ENCODE results near the gene HOXC4.
"Not testable (repeated sequence)": the region's sequence is repeated elsewhere in the genome, so short reads cannot be mapped to it uniquely, and the experiment has no call there.

The HOXC4 gene

GRCh38 chr12:54082397-54082892 lies 28.8 kb downstream of the HOXC4 start:
- FAIRE-seq: no peak
- DNase-seq (ENCODE audit: insufficient read length, low spot score): no peak
- TF ChIP-seq CTCF (IDR thresholded peaks at IDR 0.05; ENCODE audit: insufficient read depth, missing control alignments): no peak

- not testable (repeated sequence) for DNase-seq (ENCODE audit: insufficient read length, low spot score); FAIRE-seq
Observed at GRCh38 chr12:54088011-54088410, 34.4 kb downstream of the HOXC4 start.

GRCh38 chr12:54089465-54089864 lies 35.8 kb downstream of the HOXC4 start:
- not testable (repeated sequence) for DNase-seq (ENCODE audit: insufficient read length, low spot score); FAIRE-seq

GRCh38 chr12:54090312-54090711 lies 36.7 kb downstream of the HOXC4 start:
- not testable (repeated sequence) for FAIRE-seq; DNase-seq (ENCODE audit: insufficient read length, low spot score)

- not testable (repeated sequence) for DNase-seq (ENCODE audit: insufficient read length, low spot score); FAIRE-seq
Observed at GRCh38 chr12:54092943-54093342, 39.3 kb downstream of the HOXC4 start.

- not testable (repeated sequence) for DNase-seq (ENCODE audit: insufficient read length, low spot score); FAIRE-seq
Observed at GRCh38 chr12:54095928-54096327, 42.3 kb downstream of the HOXC4 start.

- not testable (repeated sequence) for FAIRE-seq
Observed at GRCh38 chr12:54098644-54099043, 45.0 kb downstream of the HOXC4 start.

GRCh38 chr12:54100588-54100987 lies 47.0 kb downstream of the HOXC4 start:
- not testable (repeated sequence) for DNase-seq (ENCODE audit: insufficient read length, low spot score); FAIRE-seq

More at GRCh38 chr12:54098644-54099043, 45.0 kb downstream of the HOXC4 start:
- DNase-seq (ENCODE audit: insufficient read length, low spot score): not testable (repeated sequence)

- FAIRE-seq; DNase-seq (ENCODE audit: insufficient read length, low spot score): not testable (repeated sequence)
Observed at GRCh38 chr12:54102223-54102622, 48.6 kb downstream of the HOXC4 start.

GRCh38 chr12:54103827-54104226 lies 50.2 kb downstream of the HOXC4 start:
- not testable (repeated sequence) for FAIRE-seq

More at GRCh38 chr12:54103827-54104226, 50.2 kb downstream of the HOXC4 start:
- DNase-seq (ENCODE audit: insufficient read length, low spot score): not testable (repeated sequence)
